Neuronal stem cell (in vitro differentiated cells): ENCODE measurements around the gene MARCKSL1.
A peak's percentile ranks its signal among the peaks of the same experiment; 100 is the strongest.

Experiments
- DNase-seq: peaks from one replicate; pipeline ENCODE4 v3.0.0-alpha.2; 2013; ENCODE audit warnings: low spot score
- H2AFZ ChIP-seq: one replicate; pipeline ENCODE4 v1.6.1; 2013; ENCODE audit warnings: mild to moderate bottlenecking, low read length, inconsistent platforms
- H2AK5ac ChIP-seq: 2 replicates; pipeline ENCODE4 v1.6.1; 2013; ENCODE audit warnings: low read depth, mild to moderate bottlenecking, inconsistent platforms, low read length, moderate library complexity, mixed read lengths
- H2BK120ac ChIP-seq: 2 replicates; pipeline ENCODE4 v1.6.1; 2013; ENCODE audit warnings: low read depth, mild to moderate bottlenecking, inconsistent platforms, low read length, moderate library complexity, mixed read lengths
- H2BK12ac ChIP-seq: one replicate; pipeline ENCODE4 v1.6.1; 2013; ENCODE audit warnings: low read length, inconsistent platforms
- H2BK15ac ChIP-seq: 2 replicates; pipeline ENCODE4 v1.6.1; 2013; ENCODE audit warnings: mild to moderate bottlenecking, low read length, inconsistent platforms, mixed read lengths
- H2BK5ac ChIP-seq: one replicate; pipeline ENCODE4 v1.6.1; 2013; ENCODE audit warnings: inconsistent platforms, mild to moderate bottlenecking, low read length, moderate library complexity
- H3K14ac ChIP-seq: one replicate; pipeline ENCODE4 v1.6.1; 2013; ENCODE audit warnings: low read length, inconsistent platforms
- H3K18ac ChIP-seq: 2 replicates; pipeline ENCODE4 v1.6.1; 2013; ENCODE audit warnings: low read length, inconsistent platforms
- H3K23ac ChIP-seq: 2 replicates; pipeline ENCODE4 v1.6.1; 2013; ENCODE audit warnings: low read depth, mild to moderate bottlenecking, mixed read lengths, low read length, inconsistent platforms; ENCODE audit not compliant: poor library complexity
- H3K27ac ChIP-seq: replicated peaks from 3 replicates; pipeline ENCODE4 v1.5.1; 2013; ENCODE audit warnings: low read length, inconsistent platforms
- H3K27me3 ChIP-seq, 3 experiments: 2 replicates each; pipeline ENCODE4 v1.6.1; 2013; ENCODE audit warnings: low read length in 3 of 3, mild to moderate bottlenecking in 2 of 3, inconsistent platforms in 1 of 3, low read depth in 1 of 3, mixed read lengths in 1 of 3, moderate library complexity in 1 of 3; ENCODE audit not compliant: control insufficient read depth in 3 of 3, insufficient read depth in 3 of 3
- H3K36me3 ChIP-seq, 2 donors: replicated peaks in 1 of 2; 2 replicates each; pipeline ENCODE4 v1.6.1; 2013; ENCODE audit warnings: low read length in 2 of 2; ENCODE audit not compliant: control insufficient read depth in 2 of 2, insufficient read depth in 2 of 2
- H3K4ac ChIP-seq: 2 replicates; pipeline ENCODE4 v1.6.1; 2013; ENCODE audit warnings: inconsistent platforms, mild to moderate bottlenecking, low read length, moderate library complexity
- H3K4me1 ChIP-seq, 2 donors: 1 replicate in 1 of 2; 2 replicates in 1 of 2; pipeline ENCODE4 v1.6.1; 2013; ENCODE audit warnings: low read length in 2 of 2, low read depth in 1 of 2; ENCODE audit not compliant: control insufficient read depth in 2 of 2, insufficient read depth in 1 of 2
- H3K4me2 ChIP-seq: one replicate; pipeline ENCODE4 v1.6.1; 2013; ENCODE audit warnings: mild to moderate bottlenecking, low read length, inconsistent platforms; ENCODE audit not compliant: insufficient read depth, poor library complexity, severe bottlenecking
- H3K4me3 ChIP-seq, 2 donors: 2 replicates each; pipeline ENCODE4 v1.5.1; 2013; ENCODE audit warnings: low read length in 2 of 2, mild to moderate bottlenecking in 2 of 2, inconsistent platforms in 1 of 2, moderate library complexity in 1 of 2
- H3K79me1 ChIP-seq: one replicate; pipeline ENCODE4 v1.6.1; 2013; ENCODE audit warnings: low read depth, mild to moderate bottlenecking, inconsistent platforms, low read length, moderate library complexity
- H3K9ac ChIP-seq: one replicate; pipeline ENCODE4 v1.6.1; 2013; ENCODE audit warnings: mild to moderate bottlenecking, low read depth, low read length, inconsistent platforms; ENCODE audit not compliant: poor library complexity
- H3K9me3 ChIP-seq, 2 donors: replicated peaks in 1 of 2; 2 replicates each; pipeline versions ENCODE3 to v1.6.1; 2013; ENCODE audit warnings: low read length in 2 of 2, mild to moderate bottlenecking in 2 of 2, inconsistent platforms in 1 of 2, low read depth in 1 of 2, mixed read lengths in 1 of 2, moderate library complexity in 1 of 2; ENCODE audit not compliant: control insufficient read depth in 2 of 2, insufficient read depth in 1 of 2
- H4K8ac ChIP-seq: one replicate; pipeline ENCODE4 v1.6.1; 2013; ENCODE audit warnings: low read depth, mild to moderate bottlenecking, inconsistent platforms, low read length, moderate library complexity
- H4K91ac ChIP-seq: one replicate; pipeline ENCODE4 v1.6.1; 2013; ENCODE audit warnings: low read length, low read depth, mild to moderate bottlenecking, inconsistent platforms; ENCODE audit not compliant: poor library complexity
- WGBS, 2 donors: extraction: QIAGEN DNeasy Blood & Tissue Kit; methylation state at CpG; one replicate each; pipeline ENCODE4 v1.1.7; 2013; ENCODE audit warnings: missing lambda C conversion rate in 2 of 2, mixed read lengths in 1 of 2; ENCODE audit not compliant: insufficient read length in 2 of 2, insufficient replicate concordance in 1 of 2; ENCODE audit errors: extremely low coverage in 2 of 2; 5-methylcytosine and 5-hydroxymethylcytosine counted together

Gene MARCKSL1

GRCh38 chr1:32335535-32335789 is 571 bp downstream of the MARCKSL1 start:
- Histone ChIP-seq H2AFZ (no peak overlapping the region), H3K4me3 (peak overlapping the region; percentile 82 to 98), H3K4me2 (peak overlapping the region; percentile 72), H2BK15ac (no peak overlapping the region), H3K79me1 (peaks cover 2% of the 10 kb centered on the region), H4K91ac (no peak overlapping the region), H3K27me3 (no peaks in the 10 kb centered on the region), H3K9ac (no peak overlapping the region), H2BK120ac (no peak overlapping the region), H3K4ac (no peak overlapping the region), H2BK12ac (no peak overlapping the region), H2BK5ac (peak overlapping the region; percentile 88), H3K27ac (peak overlapping the region; percentile 66), H4K8ac (no peak overlapping the region), H3K36me3 (peaks cover 36 to 47% of the 10 kb centered on the region in 2 donors), H3K14ac (no peak overlapping the region), H3K23ac (no peak overlapping the region), H3K9me3 (peaks cover 0 to 2% of the 10 kb centered on the region in 2 donors), H2AK5ac (peak overlapping the region; percentile 77), H3K4me1 (peaks cover 33 to 38% of the 10 kb centered on the region in 2 donors), H3K18ac (peak overlapping the region; percentile 95)
- DNase-seq = no peak
- no CpG with 5 or more reads among the region's 34 CpGs for WGBS, 2 donors

- peak overlapping the region; percentile 77 for H2AK5ac ChIP-seq
- WGBS, 2 donors = no CpG with 5 or more reads among the region's 46 CpGs
- no peaks in the 10 kb centered on the region for H3K27me3 ChIP-seq
- no peak for DNase-seq
- peak overlapping the region; percentile 96 for H3K9ac ChIP-seq
- H3K23ac ChIP-seq = peak overlapping the region; percentile 56
- H3K36me3 ChIP-seq = peaks cover 40 to 51% of the 10 kb centered on the region in 2 donors
- H3K4me1 ChIP-seq = peaks cover 33 to 38% of the 10 kb centered on the region in 2 donors
- H3K4me2 ChIP-seq = peak overlapping the region; percentile 72
- no peak overlapping the region for H2BK120ac ChIP-seq
- H4K91ac ChIP-seq = no peak overlapping the region
- H3K9me3 ChIP-seq = peaks cover 0 to 2% of the 10 kb centered on the region in 2 donors
- H2BK5ac ChIP-seq = peak overlapping the region; percentile 88
- peak overlapping the region; percentile 65 for H3K14ac ChIP-seq
- H3K79me1 ChIP-seq = peaks cover 2% of the 10 kb centered on the region
- no peak overlapping the region for H4K8ac ChIP-seq
- peak overlapping the region; percentile 95 for H3K18ac ChIP-seq
- H3K27ac ChIP-seq = peak overlapping the region; percentile 66
- no peak overlapping the region for H2BK15ac ChIP-seq
- H2AFZ ChIP-seq = no peak overlapping the region
- H3K4me3 ChIP-seq = peak overlapping the region; percentile 82 to 98
- H3K4ac ChIP-seq = peak overlapping the region; percentile 55
- H2BK12ac ChIP-seq = no peak overlapping the region
Measured at GRCh38 chr1:32334864-32335534, 1.0 kb downstream of the MARCKSL1 start.

- H2BK120ac ChIP-seq = no peak overlapping the region
- WGBS, 2 donors = no CpG with 5 or more reads among the region's 9 CpGs
- peak overlapping the region; percentile 56 for H3K23ac ChIP-seq
- peaks cover 33 to 38% of the 10 kb centered on the region in 2 donors for H3K4me1 ChIP-seq
- peak overlapping the region; percentile 88 for H2BK5ac ChIP-seq
- H4K91ac ChIP-seq = peak overlapping the region; percentile 28
- peak overlapping the region; percentile 96 for H3K9ac ChIP-seq
- H3K27me3 ChIP-seq = no peaks in the 10 kb centered on the region
- H2BK15ac ChIP-seq = no peak overlapping the region
- peak overlapping the region; percentile 72 for H3K4me2 ChIP-seq
- H3K4ac ChIP-seq = no peak overlapping the region
- H3K14ac ChIP-seq = no peak overlapping the region
- H3K9me3 ChIP-seq = peaks cover 0 to 2% of the 10 kb centered on the region in 2 donors
- no peak overlapping the region for H2AFZ ChIP-seq
- peaks cover 2% of the 10 kb centered on the region for H3K79me1 ChIP-seq
- no peak for DNase-seq
- H2AK5ac ChIP-seq = peak overlapping the region; percentile 77
- peak overlapping the region; percentile 66 for H3K27ac ChIP-seq
- no peak overlapping the region for H4K8ac ChIP-seq
- H3K18ac ChIP-seq = peak overlapping the region; percentile 80
- no peak overlapping the region for H2BK12ac ChIP-seq
- peak overlapping the region; percentile 82 to 98 for H3K4me3 ChIP-seq
- H3K36me3 ChIP-seq = peaks cover 46 to 58% of the 10 kb centered on the region in 2 donors
Measured at GRCh38 chr1:32334274-32334861, 1.7 kb downstream of the MARCKSL1 start.

- Histone ChIP-seq H3K27ac (no peak overlapping the region), H3K4me3 (peak overlapping the region in 1 of 2 donors; percentile 82), H3K36me3 (peaks cover 50 to 67% of the 10 kb centered on the region in 2 donors)
Measured at GRCh38 chr1:32333251-32333963, 2.6 kb downstream of the MARCKSL1 start.

More at GRCh38 chr1:32333251-32333963, 2.6 kb downstream of the MARCKSL1 start:
- DNase-seq = no peak
- Histone ChIP-seq H2AK5ac (no peak overlapping the region), H3K4ac (no peak overlapping the region), H2BK15ac (no peak overlapping the region), H2BK120ac (no peak overlapping the region), H4K91ac (no peak overlapping the region), H3K14ac (no peak overlapping the region), H3K4me2 (no peak overlapping the region), H2BK12ac (no peak overlapping the region), H3K23ac (no peak overlapping the region), H3K27me3 (no peaks in the 10 kb centered on the region), H2BK5ac (no peak overlapping the region), H3K9ac (no peak overlapping the region), H3K4me1 (peaks cover 28 to 32% of the 10 kb centered on the region in 2 donors), H3K18ac (no peak overlapping the region), H3K9me3 (peaks cover 0 to 2% of the 10 kb centered on the region in 2 donors), H4K8ac (no peak overlapping the region), H2AFZ (no peak overlapping the region), H3K79me1 (peaks cover 2% of the 10 kb centered on the region)
- no CpG with 5 or more reads among the region's 3 CpGs for WGBS, 2 donors
